KG1 (cell line): ENCODE results near the gene TP53TG3B.
"Not testable (repeated sequence)": the region's sequence is repeated elsewhere in the genome, so short reads cannot be mapped to it uniquely, and the experiment has no call there.

Experiments
- DNase-seq: peaks from one replicate; lab custom pipeline; 2025; lab: John Stamatoyannopoulos, UW

TP53TG3B gene, protein sequence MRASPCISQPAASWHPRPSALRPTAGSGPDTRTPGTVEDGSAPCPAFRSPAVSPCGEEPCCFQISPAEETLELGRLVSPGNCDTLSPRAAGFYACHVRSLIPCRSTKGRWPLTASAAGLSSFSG

DNA sequence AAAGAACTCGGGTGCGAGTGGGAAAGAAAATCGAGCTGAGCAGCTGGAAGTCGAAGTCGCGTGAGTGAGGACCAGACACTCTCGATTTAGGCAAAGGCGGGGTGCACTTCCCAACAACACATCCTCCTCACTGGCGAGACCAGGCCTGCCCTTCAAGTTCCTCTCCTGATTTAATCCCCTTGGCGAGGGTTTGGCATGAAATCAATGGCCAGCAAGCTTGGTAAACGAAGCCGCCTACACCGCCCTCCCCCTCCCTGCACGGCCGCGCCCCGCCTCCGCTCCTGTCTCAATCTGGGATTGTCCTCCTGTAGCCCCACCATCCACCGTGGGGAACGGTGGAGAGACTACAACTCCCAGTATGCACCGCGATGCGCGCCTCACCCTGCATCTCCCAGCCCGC is at the start of gene TP53TG3B:
Gene TP53TG3B (plus strand): TSS at position 301 of the 400 bp plus-strand sequence. CDS start 68 bp downstream, at position 369.
- not testable (repeated sequence) for DNase-seq

DNA sequence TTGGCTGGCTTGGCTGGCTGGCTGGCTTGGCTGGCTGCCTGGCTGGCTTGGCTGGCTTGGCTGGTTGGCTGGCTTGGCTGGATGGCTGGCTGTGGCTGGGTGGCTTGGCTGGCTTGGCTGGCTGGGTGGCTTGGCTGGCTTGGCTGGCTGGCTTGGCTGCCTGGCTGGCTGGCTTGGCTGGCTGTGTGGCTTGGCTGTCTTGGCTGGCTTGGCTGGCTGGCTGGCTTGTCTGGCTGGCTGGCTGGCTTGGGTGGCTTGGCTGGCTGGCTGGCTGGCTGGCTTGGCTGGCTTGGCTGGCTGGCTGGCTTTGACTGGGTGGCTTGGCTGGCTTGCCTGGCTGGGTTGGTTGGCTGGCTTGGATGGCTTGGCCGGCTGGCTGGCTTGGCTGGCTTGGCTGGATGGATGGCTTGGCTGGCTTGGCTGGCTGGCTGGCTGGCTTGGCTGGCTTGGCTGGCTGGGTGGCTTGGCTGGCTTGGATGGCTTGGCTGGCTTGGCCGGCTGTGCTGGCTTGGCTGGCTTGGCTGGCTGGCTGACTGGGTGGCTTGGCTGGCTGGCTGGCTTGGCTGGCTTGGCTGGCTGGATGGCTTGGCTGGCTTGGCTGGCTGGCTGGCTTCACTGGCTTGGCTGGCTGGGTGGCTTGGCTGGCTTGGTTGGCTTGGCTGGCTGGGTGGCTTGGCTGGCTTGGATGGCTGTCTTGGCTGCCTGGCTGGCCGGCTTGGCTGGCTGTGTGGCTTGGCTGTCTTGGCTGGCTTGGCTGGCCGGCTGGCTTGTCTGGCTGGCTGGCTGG is 24.2 kb upstream of the TP53TG3B start:
- not testable (repeated sequence) for DNase-seq

DNA sequence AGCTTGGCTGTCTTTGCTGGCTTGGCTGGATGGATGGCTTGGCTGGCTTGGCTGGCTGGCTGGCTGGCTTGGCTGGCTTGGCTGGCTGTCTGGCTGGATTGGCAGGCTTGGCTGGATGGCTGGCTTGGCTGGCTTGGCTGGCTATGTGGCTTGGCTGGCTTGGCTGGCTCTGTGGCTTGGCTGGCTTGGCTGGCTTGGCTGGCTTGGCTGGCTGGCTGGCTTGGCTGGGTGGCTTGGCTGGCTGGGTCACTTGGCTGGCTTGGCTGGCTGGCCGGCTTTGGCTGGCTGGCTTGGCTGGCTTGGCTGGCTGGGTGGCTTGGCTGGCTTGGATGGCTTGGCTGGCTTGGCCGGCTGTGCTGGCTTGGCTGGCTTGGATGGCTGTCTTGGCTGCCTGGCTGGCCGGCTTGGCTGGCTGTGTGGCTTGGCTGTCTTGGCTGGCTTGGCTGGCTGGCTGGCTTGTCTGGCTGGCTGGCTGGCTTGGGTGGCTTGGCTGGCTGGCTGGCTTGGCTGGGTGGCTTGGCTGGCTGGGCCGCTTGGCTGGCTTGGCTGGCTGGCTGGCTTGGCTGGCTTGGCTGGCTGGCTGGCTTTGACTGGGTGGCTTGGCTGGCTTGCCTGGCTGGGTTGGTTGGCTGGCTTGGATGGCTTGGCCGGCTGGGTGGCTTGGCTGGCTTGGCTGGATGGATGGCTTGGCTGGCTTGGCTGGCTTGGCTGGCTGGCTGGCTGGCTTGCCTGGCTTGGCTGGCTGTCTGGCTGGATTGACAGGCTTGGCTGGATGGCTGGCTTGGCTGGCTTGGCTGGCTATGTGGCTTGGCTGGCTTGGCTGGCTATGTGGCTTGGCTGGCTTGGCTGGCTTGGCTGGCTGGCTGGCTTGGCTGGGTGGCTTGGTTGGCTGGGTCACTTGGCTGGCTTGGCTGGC is 22.8 kb upstream of the TP53TG3B start:
- DNase-seq = not testable (repeated sequence)

DNA sequence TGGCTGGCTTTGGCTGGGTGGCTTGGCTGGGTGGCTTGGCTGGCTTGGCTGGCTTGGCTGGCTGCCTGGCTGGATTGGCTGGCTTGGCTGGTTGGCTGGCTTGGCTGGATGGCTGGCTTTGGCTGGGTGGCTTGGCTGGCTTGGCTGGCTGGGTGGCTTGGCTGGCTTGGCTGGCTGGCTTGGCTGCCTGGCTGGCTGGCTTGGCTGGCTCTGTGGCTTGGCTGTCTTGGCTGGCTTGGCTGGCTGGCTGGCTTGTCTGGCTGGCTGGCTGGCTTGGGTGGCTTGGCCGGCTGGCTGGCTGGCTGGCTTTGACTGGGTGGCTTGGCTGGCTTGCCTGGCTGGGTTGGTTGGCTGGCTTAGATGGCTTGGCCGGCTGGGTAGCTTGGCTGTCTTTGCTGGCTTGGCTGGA is 22.1 kb upstream of the TP53TG3B start:
- not testable (repeated sequence) for DNase-seq

DNA sequence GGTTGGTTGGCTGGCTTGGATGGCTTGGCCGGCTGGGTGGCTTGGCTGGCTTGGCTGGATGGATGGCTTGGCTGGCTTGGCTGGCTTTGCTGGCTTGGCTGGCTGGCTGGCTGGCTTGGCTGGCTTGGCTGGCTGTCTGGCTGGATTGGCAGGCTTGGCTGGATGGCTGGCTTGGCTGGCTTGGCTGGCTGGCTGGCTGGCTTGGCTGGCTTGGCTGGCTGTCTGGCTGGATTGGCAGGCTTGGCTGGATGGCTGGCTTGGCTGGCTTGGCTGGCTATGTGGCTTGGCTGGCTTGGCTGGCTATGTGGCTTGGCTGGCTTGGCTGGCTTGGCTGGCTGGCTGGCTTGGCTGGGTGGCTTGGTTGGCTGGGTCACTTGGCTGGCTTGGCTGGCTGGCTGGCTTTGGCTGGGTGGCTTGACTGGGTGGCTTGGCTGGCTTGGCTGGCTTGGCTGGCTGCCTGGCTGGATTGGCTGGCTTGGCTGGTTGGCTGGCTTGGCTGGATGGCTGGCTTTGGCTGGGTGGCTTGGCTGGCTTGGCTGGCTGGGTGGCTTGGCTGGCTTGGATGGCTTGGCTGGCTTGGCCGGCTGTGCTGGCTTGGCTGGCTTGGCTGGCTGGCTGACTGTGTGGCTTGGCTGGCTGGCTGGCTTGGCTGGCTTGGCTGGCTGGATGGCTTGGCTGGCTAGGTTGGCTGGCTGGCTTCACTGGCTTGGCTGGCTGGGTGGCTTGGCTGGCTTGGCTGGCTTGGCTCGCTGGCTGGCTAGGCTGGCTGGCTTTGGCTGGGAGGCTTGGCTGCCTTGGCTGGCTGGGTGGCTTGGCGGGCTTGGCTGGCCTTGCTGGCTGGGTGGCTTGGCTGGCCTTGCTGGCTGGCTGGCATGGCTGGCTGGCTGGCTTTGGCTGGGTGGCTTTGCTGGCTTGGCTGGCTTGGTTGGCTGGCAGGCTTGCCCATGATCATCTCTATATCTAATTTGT is 21.3 kb upstream of the TP53TG3B start:
- not testable (repeated sequence) for DNase-seq
